Chondrocyte (in vitro differentiated cells): ENCODE measurements around the gene FGF23. TPM values are rescaled to one million over a fixed set of nuclear protein-coding genes. Genes with fewer than 3 reads are reported as not detected.

Experiments used
- DNase-seq: peaks from one replicate; pipeline ENCODE4 v3.0.0; 2021; ENCODE audit warnings: mixed read lengths, low spot score
- H3K27ac Mint-ChIP-seq: one replicate; pipeline ENCODE4 v1.8.0; 2021; ENCODE audit warnings: mild to moderate bottlenecking, moderate library complexity, mixed read lengths; ENCODE audit not compliant: unreplicated experiment
- H3K27me3 Mint-ChIP-seq: 2 replicates; pipeline ENCODE4 v1.8.0; 2021; ENCODE audit warnings: low read depth, mixed read lengths
- H3K36me3 Mint-ChIP-seq: 2 replicates; pipeline ENCODE4 v1.8.0; 2021; ENCODE audit warnings: low read depth, mixed read lengths
- H3K4me1 Mint-ChIP-seq: 2 replicates; pipeline ENCODE4 v1.8.0; 2021; ENCODE audit warnings: low read depth, mild to moderate bottlenecking, mixed read lengths
- H3K4me3 Mint-ChIP-seq: one replicate; pipeline ENCODE4 v1.8.0; 2021; ENCODE audit warnings: mild to moderate bottlenecking, moderate library complexity, mixed read lengths; ENCODE audit not compliant: unreplicated experiment
- H3K9me3 Mint-ChIP-seq: 2 replicates; pipeline ENCODE4 v1.8.0; 2021; ENCODE audit warnings: low read depth, mixed read lengths
- CTCF ChIP-seq: fragments of 200-600 bp; sonication (generic); IDR thresholded peaks from 2 replicates; pipeline ENCODE4 v1.5.0; 2021; ENCODE audit warnings: antibody characterized with exemption, mild to moderate bottlenecking, moderate library complexity
- total RNA-seq: library from RNA; stranded (reverse); gene quantifications from 3 replicates; pipeline ENCODE4 v1.2.1, GENCODE V29; 2021

The FGF23 gene
- total RNA-seq, 1 donor from 2014 or later, result not detected

- H3K27ac Mint-ChIP-seq, result no peak overlapping the region
- no peak for DNase-seq
- no peaks in the 10 kb centered on the region for H3K36me3 Mint-ChIP-seq
- no peak overlapping the region for H3K4me3 Mint-ChIP-seq
- H3K4me1 Mint-ChIP-seq, result no peaks in the 10 kb centered on the region
- no peak for TF ChIP-seq CTCF
- H3K9me3 Mint-ChIP-seq, result no peaks in the 10 kb centered on the region
- peaks cover 24% of the 10 kb centered on the region for H3K27me3 Mint-ChIP-seq
Observed at GRCh38 chr12:4420138-4420670, 40.7 kb upstream of the FGF23 start.

GRCh38 chr12:4418913-4419312, 39.4 kb upstream of the FGF23 start:
- Mint-ChIP-seq H3K27ac (no peak overlapping the region), H3K9me3 (no peaks in the 10 kb centered on the region), H3K27me3 (peaks cover 30% of the 10 kb centered on the region), H3K4me1 (no peaks in the 10 kb centered on the region), H3K36me3 (no peaks in the 10 kb centered on the region), H3K4me3 (no peak overlapping the region)
- no peak for DNase-seq
- TF ChIP-seq CTCF, result no peak

GRCh38 chr12:4417936-4418335, 38.4 kb upstream of the FGF23 start:
- Mint-ChIP-seq H3K36me3 (no peaks in the 10 kb centered on the region), H3K4me3 (no peak overlapping the region), H3K4me1 (no peaks in the 10 kb centered on the region), H3K27ac (no peak overlapping the region), H3K27me3 (peaks cover 36% of the 10 kb centered on the region), H3K9me3 (no peaks in the 10 kb centered on the region)
- no peak for DNase-seq
- no peak for TF ChIP-seq CTCF

GRCh38 chr12:4417455-4417854, 37.9 kb upstream of the FGF23 start:
- Mint-ChIP-seq H3K9me3 (no peaks in the 10 kb centered on the region), H3K36me3 (no peaks in the 10 kb centered on the region), H3K27me3 (peaks cover 40% of the 10 kb centered on the region), H3K27ac (no peak overlapping the region), H3K4me3 (no peak overlapping the region), H3K4me1 (no peaks in the 10 kb centered on the region)
- no peak for TF ChIP-seq CTCF
- DNase-seq, result no peak

- no peak overlapping the region for H3K27ac Mint-ChIP-seq
- H3K4me3 Mint-ChIP-seq, result no peak overlapping the region
- no peaks in the 10 kb centered on the region for H3K4me1 Mint-ChIP-seq
- H3K36me3 Mint-ChIP-seq, result no peaks in the 10 kb centered on the region
- peaks cover 52% of the 10 kb centered on the region for H3K27me3 Mint-ChIP-seq
- no peak for TF ChIP-seq CTCF
- DNase-seq, result no peak
- no peaks in the 10 kb centered on the region for H3K9me3 Mint-ChIP-seq
Observed at GRCh38 chr12:4416276-4416675, 36.8 kb upstream of the FGF23 start.
